NT2/D1 (cell line): ENCODE results near the gene GCN1.

Experiments used
- SUZ12 ChIP-seq: IDR thresholded peaks from 2 replicates; pipeline ENCODE4 v1.6.1; 2011; ENCODE audit not compliant: insufficient read length, insufficient read depth; ENCODE audit errors: extremely low read depth
- YY1 ChIP-seq: IDR thresholded peaks from 2 replicates; pipeline ENCODE4 v1.6.1; 2011; ENCODE audit not compliant: insufficient read length, insufficient read depth
- ZNF274 ChIP-seq: IDR thresholded peaks from 2 replicates; pipeline ENCODE4 v1.6.1; 2011; ENCODE audit warnings: mild to moderate bottlenecking, low read depth, low read length

DNA sequence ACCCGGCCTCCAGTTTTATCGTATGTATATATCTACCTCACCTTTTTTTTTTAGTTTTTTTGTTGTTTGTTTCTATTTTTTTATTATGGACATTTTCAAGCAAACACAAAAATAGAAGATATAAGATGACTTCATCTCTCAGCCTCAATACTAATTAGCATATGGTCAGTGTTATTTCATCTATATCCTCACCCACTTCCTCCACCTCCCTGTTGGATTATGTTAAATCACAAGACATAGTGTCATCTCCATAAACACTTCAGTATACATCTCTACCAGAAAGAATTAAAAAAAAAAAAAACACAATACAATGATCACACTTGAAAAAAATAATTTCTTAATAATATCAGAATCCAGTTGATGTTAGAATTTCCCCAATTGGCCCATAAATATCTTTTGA is 112.9 kb downstream of the GCN1 start:
- TF ChIP-seq ZNF274 (no peak), SUZ12 (no peak), YY1 (no peak)
